Stimulated activated CD4-positive, alpha-beta T cell treated with anti-CD3 and anti-CD28 coated beads, TNF-alpha, amount 100 ng/mL, for 4 hours (primary cell): ENCODE measurements around the gene KCNN2.

Source experiments
- DNase-seq, 3 experiments: peaks; one replicate each; pipeline ENCODE4 v3.0.0-alpha.2; 2020; ENCODE audit warnings: low read depth in 3 of 3

Gene KCNN2

GRCh38 chr5:114544561-114544960 lies 182.7 kb downstream of the KCNN2 start:
- no peak for DNase-seq
